Left cardiac atrium (tissue), 4 donors: ENCODE results near the gene ZDHHC14. TPM values are rescaled to one million over a fixed set of nuclear protein-coding genes. Genes with fewer than 3 reads are reported as not detected.

Experiments
- ATAC-seq, 2 donors: fragments of 200-7000 bp; cut with Tn5 transposase; one replicate each; pipeline ENCODE4 v1.9.1; 2020; ENCODE audit warnings: mild to moderate bottlenecking in 2 of 2, moderate library complexity in 2 of 2
- DNase-seq: peaks from one replicate; pipeline ENCODE4 v3.0.0-alpha.2; 2020
- intact Hi-C, 2 donors: fragments of 100-400 bp; cut with DNase I; formaldehyde crosslinking; loops; one replicate each; pipeline versions ENCODE4 v1.14.1 to v1.15.1; 2022 to 2023
- total RNA-seq, 2 donors: library from RNA; stranded (reverse); fragmentation: NEBNext Ultra II Directional; extraction: Animal tissue kit (Norgen Biotek cat#: 25700); gene quantifications; one replicate each; pipeline ENCODE4 v1.2.1, GENCODE V29; 2021
- donor health status: DM: no; HTN: yes; CAD: no.
- donor health status: DM: no; HTN: yes; CAD: no; lungs with severe emphysema.
- donor health status: DM: yes; HTN: yes; CAD: no.
- donor health status: Dilated cardiomyopathy.

The ZDHHC14 gene
- total RNA-seq, 2 donors from 2014 or later: 12.1 to 12.3 TPM

DNA sequence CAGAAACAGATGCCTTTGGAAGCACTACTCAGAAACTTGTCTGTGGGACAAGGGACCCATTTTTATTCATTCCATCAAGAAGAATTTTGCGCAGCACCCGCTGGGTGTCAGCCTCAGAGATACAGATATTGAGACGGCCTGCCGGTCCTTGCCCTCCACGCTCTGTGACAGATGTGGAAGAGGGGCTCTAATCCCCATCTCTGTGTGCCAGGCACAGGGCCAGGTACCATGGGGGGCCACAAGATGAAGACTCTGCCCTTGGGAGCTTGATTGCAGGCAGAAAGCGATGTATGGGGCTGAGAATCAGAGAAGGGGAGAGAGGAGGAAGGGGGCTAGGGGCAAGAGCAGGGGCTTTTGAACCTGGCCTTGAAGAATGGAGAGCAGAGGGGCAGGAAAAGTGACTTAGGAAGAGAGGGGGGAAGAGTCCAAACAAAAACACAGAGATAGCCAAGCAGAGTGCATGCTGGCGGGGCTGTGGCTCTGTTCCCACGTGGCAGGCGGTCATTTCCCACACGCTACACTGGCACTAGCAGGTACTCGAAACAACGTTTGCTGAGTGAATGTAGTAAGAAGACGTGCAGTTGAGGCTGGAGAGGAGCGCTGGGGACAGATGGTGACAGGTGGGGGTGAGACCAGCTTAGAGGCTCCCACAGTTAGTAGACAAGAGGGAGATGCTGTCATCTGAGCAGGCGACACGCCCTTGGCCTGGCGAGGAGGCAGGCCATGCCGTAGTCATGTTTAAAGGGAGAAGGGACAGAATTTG is 271.8 kb downstream of the ZDHHC14 start:
- DNase-seq: no peak
- no peak for ATAC-seq
- intact Hi-C loops: no loop called here

DNA sequence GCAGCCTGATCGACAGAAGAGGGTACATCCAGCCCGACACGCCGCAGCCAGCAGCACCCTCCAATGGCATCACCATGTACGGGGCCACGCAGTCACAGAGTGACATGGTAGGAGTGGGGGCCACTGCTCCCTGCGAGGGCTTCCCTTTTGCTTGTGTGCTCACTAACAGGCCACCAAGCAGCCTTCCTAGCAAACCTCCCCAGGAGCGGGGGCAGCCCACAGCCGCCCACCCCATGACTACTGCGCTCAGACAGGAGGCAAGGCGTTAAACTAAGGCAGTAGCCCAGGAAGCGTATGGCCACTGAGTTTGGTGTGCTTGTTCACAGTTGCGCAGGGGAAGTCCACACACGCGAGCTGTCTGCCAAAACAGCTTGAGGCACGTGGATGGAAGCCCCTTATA is 272.5 kb downstream of the ZDHHC14 start:
- ATAC-seq: no peak
- intact Hi-C loops: no loop called here
- no peak for DNase-seq

DNA sequence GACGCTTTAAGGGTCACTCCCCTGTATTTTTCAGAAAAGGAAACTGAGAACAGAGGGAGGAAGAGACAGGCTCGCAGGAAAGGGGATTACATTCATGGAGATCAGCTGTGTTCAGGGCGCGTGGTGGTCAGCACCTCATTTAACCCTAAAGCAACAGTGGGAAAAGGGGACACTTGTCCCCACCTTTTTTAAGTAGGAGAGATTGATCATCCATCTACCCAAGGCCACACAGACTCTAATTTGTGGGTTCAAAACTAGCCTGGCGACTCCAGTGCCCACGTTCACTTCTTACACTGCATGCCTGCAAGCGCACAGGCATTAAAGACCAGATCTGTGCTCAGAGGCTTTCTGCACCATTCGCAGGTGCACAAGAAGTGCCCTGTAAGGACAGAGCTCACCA is 274.1 kb downstream of the ZDHHC14 start:
- ATAC-seq (no peak), DNase-seq (no peak)
- intact Hi-C loops: no loop called here

DNA sequence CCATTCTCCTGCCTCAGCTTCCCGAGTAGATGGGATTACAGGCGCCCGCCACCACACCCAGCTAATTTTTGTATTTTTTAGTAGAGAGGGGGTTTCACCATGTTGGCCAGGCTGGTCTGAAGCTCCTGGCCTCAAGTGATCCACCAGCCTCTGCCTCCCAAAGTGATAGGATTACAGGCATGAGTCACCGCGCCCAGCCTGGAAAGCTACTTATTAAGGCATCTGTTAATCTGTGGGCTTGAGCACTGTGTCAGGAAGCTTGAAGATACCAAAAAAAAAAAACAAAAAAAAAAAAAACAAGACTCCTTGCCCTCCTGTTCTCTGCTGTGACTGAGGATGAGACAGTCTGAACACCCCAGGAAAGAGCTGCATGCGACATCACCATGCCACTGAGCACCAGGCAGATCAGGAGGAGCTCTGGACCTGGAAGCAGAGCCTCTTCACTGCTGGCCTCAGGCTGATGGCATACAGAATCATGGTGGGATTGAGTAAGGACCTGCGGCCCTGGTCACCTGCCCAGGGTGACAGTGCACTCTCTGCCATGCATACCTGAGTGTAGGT is 275.5 kb downstream of the ZDHHC14 start:
- peak in 1 of 2 donors; percentile 29 for ATAC-seq
- DNase-seq: no peak
- intact Hi-C loops: no loop called here

DNA sequence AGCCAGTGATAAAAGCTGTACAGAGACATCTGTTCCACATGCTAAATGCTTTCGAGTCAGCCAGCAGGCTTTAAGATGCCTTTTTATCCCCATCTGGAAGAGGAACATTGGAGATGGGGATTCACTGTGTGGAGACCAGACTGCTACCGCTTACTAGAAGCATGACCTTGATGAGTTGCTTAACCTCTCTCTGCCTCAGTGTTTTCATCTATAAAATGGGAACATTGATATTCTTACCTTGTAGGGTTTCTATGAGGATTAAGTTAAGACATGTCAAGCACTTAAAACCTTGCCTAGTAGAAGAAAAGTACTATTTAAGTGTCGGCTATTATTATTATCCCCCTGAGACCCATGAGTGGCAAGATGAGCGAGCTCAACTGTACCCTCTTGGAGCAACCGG is 276.8 kb downstream of the ZDHHC14 start:
- no peak for ATAC-seq
- intact Hi-C loops: no loop called here
- no peak for DNase-seq

DNA sequence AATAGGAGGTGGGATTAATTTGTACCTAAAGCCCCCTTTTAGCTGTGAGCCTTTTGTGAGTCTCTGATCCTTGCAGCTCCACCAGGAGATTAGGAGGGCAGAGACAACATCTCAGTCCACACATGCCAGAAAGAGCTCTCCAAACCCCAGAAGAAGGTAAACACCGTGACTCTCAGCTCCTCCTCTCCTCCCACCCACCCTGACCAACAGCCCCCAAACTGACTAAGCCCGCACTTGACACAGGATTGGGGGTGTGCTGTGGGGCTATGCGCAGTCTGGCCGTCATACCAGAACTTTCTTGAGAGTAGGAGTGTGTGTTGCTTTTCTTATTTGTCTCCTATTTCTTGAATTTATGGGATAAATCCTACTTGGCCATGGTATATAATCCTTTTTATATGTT is 277.3 kb downstream of the ZDHHC14 start:
- DNase-seq (no peak), ATAC-seq (no peak)
- intact Hi-C loops: no loop called here

DNA sequence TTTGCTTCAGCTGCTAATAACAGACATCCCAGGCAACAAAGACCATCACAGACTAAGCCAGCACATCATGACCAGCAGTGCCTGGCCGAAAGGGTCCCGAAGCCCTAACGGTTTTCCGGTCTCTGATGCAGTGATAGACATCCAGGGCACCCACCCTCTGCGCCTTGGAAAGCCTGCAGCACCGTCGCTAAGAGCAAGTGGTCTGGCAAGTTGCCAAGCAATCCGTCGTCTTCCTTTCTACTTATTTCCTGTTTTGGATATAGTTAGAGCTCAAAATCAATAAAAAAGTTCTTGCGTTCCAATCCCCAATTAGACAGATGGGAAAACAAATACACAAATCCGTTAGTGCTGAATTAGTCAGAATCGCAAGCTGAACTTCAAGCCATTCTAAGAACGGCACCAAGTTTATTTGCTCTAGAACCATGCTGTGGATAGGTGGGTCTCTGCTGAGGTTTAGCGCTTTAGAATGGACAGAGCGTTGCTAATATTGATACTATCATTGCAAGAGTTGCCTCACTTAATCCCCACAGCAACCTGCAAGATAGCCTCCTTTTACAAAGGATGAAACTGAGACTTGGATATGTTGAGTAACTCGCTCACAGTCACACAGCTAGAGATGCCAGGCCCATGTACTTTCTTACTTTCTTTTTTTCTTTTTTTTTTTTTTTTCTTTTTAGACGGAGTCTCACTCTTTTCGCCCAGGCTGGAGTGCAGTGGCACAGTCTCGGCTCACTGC is 278.7 kb downstream of the ZDHHC14 start:
- intact Hi-C loops: loop anchor here in 1 of 2 donors (10.0 kb wide), 2 partner anchors 45 to 345 kb away; no protein-coding TSS in a partner anchor
- DNase-seq: no peak
- ATAC-seq: no peak

DNA sequence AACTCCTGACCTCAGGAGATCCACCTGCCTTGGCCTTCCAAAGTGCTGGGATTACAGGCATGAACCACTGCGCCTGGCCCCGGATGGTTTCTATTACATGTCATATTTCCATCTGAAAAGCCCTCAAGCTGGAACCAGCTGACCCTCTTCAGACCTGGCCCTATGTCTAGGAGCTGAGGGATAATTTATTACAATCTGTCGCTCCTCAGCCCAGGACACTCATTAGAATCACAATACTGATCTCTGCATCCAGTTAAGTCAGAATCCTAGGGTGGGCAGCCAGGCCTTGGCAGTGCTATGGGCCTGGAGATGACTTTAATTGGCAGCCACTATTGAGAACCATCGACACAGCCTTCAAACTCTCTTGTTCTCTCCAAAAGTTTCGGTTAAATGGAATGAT is 279.4 kb downstream of the ZDHHC14 start:
- ATAC-seq: no peak
- no peak for DNase-seq
- intact Hi-C loops: loop anchor here in 1 of 2 donors (10.0 kb wide), 2 partner anchors 46 to 346 kb away; no protein-coding TSS in a partner anchor

DNA sequence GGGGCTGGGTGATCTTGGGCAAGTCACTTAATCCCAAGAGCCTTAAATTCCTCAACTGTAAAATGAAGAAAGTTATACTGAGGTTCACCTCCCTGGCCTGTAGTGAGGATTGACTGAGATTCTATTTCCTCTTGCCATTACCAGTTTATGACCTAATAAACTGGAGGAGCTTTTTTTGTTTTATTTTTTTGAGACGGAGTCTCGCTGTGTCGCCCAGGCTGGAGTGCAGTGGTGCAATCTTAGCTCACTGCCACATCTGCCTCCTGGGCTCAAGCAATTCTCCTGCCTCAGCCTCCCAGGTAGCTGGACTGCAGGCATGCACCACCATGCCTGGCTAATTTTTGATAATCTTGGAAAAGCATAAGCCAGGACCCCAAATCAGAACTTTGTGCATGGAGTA is 280.7 kb downstream of the ZDHHC14 start:
- no peak for DNase-seq
- intact Hi-C loops: loop anchor here in 1 of 2 donors (10.0 kb wide), 2 partner anchors 47 to 347 kb away; no protein-coding TSS in a partner anchor
- no peak for ATAC-seq

DNA sequence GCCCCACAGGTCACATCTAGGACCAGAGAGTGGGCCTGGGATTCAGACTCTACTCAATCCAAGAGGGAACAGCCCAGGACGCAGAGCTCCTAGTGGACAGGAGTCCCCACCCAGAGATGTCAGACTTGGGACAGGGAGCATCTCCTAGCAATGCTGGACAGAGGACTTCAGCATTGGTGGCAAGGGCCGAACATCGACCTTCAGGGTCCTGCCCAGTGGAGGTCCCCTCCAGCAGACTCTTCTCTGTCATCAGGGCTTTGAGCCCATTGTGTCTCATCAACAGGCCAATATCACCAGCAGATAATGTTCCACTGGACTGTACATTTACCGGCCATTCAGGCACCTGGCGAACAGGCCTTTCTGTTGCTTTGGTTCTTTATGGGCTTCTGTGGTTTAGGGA is 282.3 kb downstream of the ZDHHC14 start:
- DNase-seq (no peak), ATAC-seq (no peak)
- intact Hi-C loops: loop anchor here in 1 of 2 donors (10.0 kb wide), 2 partner anchors 48 to 348 kb away; no protein-coding TSS in a partner anchor

DNA sequence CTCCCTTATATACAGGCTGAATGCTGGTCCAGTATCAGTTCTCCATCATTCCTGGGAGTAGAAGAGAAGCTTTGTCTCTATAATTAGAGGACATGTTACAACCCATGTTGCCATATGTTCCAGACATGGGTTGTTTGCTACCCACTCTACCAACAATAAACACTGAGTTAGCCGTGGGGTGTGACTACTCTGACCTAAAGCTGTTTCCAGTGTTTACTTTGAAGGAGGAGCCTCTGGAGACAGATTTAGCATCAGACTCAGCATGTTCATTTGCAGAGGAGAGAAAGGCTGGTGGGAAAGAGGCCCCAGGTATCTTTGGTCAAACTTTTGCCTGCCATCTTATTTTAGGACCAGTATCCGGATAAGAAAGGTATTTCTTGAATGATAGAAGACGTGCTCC is 284.2 kb downstream of the ZDHHC14 start:
- intact Hi-C loops: loop anchor here (5.0 to 10.0 kb wide), 3 partner anchors 50 to 350 kb away; partner anchors contain the start of gene ZDHHC14 (in 1 of the 2)
- DNase-seq (no peak), ATAC-seq (no peak)

DNA sequence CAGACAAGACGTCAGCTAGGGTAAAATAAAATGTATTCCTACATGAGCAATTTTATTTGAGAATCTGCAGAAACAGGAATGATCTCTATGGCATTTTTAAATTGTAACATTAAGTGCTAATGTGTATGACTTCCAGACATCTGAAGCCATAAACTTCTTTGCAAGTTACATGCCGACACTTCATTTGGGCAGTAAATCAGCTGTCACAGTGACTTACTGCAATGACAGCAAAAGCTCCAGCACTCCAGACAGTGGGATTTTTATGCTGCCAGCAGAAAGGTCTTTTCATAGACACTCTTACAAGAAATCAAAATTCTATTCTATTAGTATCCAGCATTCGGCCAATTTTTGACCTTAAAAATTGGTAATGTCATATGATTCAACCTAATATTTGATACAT is 285.7 kb downstream of the ZDHHC14 start:
- no peak for ATAC-seq
- intact Hi-C loops: loop anchor here (2.0 to 10.0 kb wide), 5 partner anchors 52 to 352 kb away; partner anchors contain the start of genes TMEM242 (in 1 of the 2) and ZDHHC14 (in 1 of the 2)
- DNase-seq: no peak

DNA sequence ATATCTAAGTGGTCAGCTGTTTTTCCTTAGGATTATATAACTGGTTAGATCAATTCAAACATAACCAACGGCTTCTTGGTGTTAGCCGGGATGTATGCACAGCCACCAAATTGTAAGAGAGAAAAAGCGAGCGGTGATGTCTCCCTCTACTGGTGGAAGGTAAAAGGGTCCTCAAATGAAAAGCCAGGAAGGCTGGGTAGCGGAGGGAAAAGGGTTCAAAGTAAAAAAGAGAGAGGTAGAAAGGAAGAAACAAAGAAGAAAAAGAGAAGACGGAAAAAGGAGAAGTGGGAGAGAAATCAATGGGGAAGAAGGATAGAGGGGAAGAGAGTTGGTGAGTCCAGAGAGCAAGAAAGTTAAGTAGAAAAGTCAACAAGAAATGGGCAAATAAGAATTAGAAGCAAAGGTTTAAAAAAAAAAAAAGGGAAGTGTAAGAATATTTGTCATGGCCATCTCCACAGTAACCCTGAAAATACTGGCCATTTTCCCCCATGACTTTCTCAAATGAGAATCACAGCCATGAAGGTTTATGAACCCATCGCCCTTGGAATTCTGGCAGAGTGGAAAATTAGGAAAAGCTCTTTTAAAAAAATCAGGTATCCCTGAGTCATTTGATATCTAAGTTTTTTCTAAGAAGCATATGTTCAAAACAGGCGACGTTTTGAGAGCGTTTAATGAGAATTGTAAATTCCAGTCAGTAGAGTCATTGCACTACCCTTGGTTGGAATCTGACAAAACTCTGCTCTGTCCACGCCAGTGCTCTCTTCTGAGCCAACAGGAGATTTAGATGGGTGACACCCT is 286.4 kb downstream of the ZDHHC14 start:
- ATAC-seq: peak in 1 of 2 donors; percentile 31
- peak; percentile 45 for DNase-seq
- intact Hi-C loops: loop anchor here (2.0 to 10.0 kb wide), 5 partner anchors 53 to 353 kb away; partner anchors contain the start of genes TMEM242 (in 1 of the 2) and ZDHHC14 (in 1 of the 2)

DNA sequence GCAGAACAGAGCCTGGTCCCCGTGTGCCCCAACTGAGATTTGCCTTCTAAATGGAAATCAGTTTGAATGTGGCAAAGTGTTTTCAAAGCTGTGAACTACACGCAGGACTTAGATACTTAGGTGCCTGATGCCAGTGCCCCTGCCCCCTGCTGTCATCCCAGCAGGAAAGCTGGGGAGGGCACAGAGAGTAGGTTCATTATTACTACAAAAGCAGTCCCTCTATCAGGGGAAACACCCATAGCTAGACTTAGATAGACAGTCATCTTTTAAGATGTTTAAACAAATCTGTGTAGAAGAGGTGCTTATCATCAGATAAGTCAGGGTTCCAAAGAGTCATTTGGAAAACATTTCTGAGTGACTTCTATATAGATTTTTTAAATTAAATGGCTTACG is 287.0 kb downstream of the ZDHHC14 start:
- intact Hi-C loops: loop anchor here (5.0 to 10.0 kb wide), 3 partner anchors 53 to 353 kb away; partner anchors contain the start of gene ZDHHC14 (in 1 of the 2)
- ATAC-seq (no peak), DNase-seq (no peak)

DNA sequence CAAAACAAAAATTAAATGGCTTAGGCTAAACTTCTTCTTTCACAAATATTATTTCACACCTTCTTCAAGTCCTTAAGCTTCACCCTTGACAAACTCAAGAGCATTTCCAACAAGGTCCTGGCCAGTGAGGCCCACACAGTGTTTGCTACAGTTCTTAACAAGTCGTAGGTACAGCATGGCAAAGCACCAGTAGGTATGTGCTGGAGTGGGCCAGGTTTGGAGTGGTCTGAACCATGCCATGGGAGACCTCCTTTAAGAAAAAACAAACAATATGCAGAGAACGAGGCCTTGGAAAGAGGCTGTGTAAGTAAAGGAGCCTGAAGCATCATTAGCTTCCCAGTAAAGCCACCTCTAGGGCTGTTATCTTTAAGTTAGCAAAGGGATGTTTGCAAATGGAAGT is 287.7 kb downstream of the ZDHHC14 start:
- ATAC-seq (no peak), DNase-seq (no peak)
- intact Hi-C loops: loop anchor here (5.0 to 10.0 kb wide), 3 partner anchors 54 to 354 kb away; partner anchors contain the start of gene ZDHHC14 (in 1 of the 2)

DNA sequence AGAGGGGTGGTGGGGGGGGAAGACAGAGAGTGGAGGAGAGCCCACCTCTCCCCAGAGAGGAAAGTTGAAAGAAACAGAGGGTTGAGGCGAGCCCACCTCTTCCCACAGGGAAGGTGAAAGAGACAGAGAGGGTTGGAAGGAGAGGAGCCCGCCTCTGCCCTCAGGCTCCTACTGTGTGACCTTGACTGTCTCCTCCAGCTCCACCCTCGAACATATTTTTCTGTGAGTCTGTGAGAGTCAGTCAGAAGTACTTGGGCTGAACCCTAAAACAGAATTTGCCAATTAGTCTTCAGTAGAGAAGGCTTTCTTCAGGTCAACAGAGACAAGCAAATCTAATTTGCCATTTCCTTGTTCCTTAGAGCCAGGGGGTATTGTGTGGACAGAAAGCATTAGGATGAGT is 288.3 kb downstream of the ZDHHC14 start:
- ATAC-seq: peak; percentile 8 to 9

DNA sequence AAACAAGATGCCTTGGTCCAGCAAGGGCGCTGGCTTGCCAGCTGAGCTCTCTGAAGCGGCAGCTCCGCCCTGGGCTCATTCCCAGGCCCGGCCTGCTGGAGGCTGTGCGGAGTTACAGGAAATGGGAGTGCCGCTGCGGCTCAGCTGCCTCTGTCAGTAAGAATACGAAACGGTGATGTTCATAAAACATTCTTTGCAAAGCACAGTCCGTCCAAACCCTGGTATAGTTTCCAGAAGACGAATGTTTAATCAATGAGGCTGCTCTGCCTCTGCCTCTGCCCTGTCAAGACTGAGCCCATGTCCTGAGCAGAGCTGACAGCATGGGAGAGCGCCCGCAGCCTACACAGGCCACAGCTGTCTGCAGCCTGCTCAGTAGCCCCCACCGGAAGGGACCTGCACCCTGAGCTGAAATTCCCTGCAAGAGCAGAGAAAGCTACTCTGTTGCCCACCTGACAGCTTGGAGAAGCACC is 288.8 kb downstream of the ZDHHC14 start:
- intact Hi-C loops: loop anchor here (5.0 to 10.0 kb wide), 4 partner anchors 55 to 355 kb away; partner anchors contain the start of gene ZDHHC14 (in 1 of the 2)
- peak; percentile 89 to 95 for ATAC-seq
- DNase-seq: peak; percentile 91

More for the DNA sequence above, 288.3 kb downstream of the ZDHHC14 start:
- no peak for DNase-seq
- intact Hi-C loops: loop anchor here (5.0 to 10.0 kb wide), 3 partner anchors 55 to 355 kb away; partner anchors contain the start of gene ZDHHC14 (in 1 of the 2)
